HCT116 (cell line): ENCODE data around the gene HAO2.

Experiments used
- CEBPB ChIP-seq: IDR thresholded peaks from 2 replicates; pipeline ENCODE4 v1.6.1; 2012; ENCODE audit warnings: low read depth
- CTCF ChIP-seq, 3 experiments: fragments of 200-600 bp in 1 of 3; sonication (generic) in 1 of 3; IDR thresholded peaks in 2 of 3; conservative IDR thresholded peaks in 1 of 3; 2 replicates each; pipeline ENCODE4 v1.5.1; 2012 to 2017; ENCODE audit warnings: low read depth in 2 of 3, low read length in 2 of 3, antibody characterized with exemption in 1 of 3, borderline replicate concordance in 1 of 3, control low read depth in 1 of 3, mild to moderate bottlenecking in 1 of 3, mixed read lengths in 1 of 3, mixed run types in 1 of 3, moderate library complexity in 1 of 3; ENCODE audit not compliant: insufficient read depth in 1 of 3
- EGR1 ChIP-seq: IDR thresholded peaks from 2 replicates; pipeline ENCODE4 v1.6.1; 2012; ENCODE audit warnings: low read depth
- EZH2 ChIP-seq: fragments of 200-600 bp; sonication (generic); IDR thresholded peaks from 2 replicates; pipeline ENCODE4 v1.6.1; 2017; ENCODE audit warnings: antibody characterized with exemption, mixed run types
- JUND ChIP-seq: IDR thresholded peaks from 2 replicates; pipeline ENCODE4 v1.6.1; 2012
- MAX ChIP-seq: IDR thresholded peaks from 2 replicates; pipeline ENCODE4 v1.6.1; 2012
- POLR2AphosphoS5 ChIP-seq: IDR thresholded peaks from 2 replicates; pipeline ENCODE4 v1.6.1; 2011; ENCODE audit warnings: mild to moderate bottlenecking, low read depth, low read length, moderate library complexity
- SIN3A ChIP-seq: IDR thresholded peaks from 2 replicates; pipeline ENCODE4 v1.6.1; 2012; ENCODE audit warnings: low read depth
- ZFX ChIP-seq: fragments of 450-650 bp; IDR thresholded peaks from 2 replicates; pipeline ENCODE4 v1.6.1; 2017

- TF ChIP-seq POLR2AphosphoS5 (no peak), JUND (no peak), SIN3A (no peak), MAX (no peak), EZH2 (no peak), CTCF (IDR thresholded peaks at IDR 0.05 in 2 of 3, conservative IDR thresholded peaks at IDR 0.05 in 1 of 3; ENCODE audit: borderline replicate concordance in 1 of 3, insufficient read depth in 1 of 3, low read depth in 2 of 3, low read length in 2 of 3) (no peak), EGR1 (no peak), ZFX (no peak), CEBPB (no peak)
These were observed 63.3 kb downstream of the HAO2 start for GRCh38 chr1:119431836-119432235.
